Omental fat pad (tissue), 4 donors: ENCODE measurements around the gene TCF7L2. TPM values are rescaled to one million over a fixed set of nuclear protein-coding genes. Genes with fewer than 3 reads are reported as not detected.

Source experiments
- ATAC-seq: fragments of 150-250 bp; one replicate; pipeline ENCODE4 v1.9.1; 2016; ENCODE audit warnings: mild to moderate bottlenecking, moderate library complexity; ENCODE audit not compliant: low FRiP score
- DNase-seq: peaks from one replicate; pipeline ENCODE4 v3.0.0-alpha.2; 2019; ENCODE audit warnings: low spot score
- CTCF ChIP-seq, 3 donors: fragments of 450-650 bp; IDR thresholded peaks; one replicate each; pipeline ENCODE4 v1.5.1; 2016 to 2017; ENCODE audit warnings: antibody characterized with exemption in 3 of 3, mild to moderate bottlenecking in 3 of 3, moderate library complexity in 2 of 3
- total RNA-seq, 4 donors: library from RNA; depleted of rRNA; stranded (reverse); fragments of >200 nt; gene quantifications; one replicate each; pipeline ENCODE4 v1.1.0, GENCODE V29; 2016

The TCF7L2 gene
- total RNA-seq, 4 donors from 2014 or later: 22.5 to 30.6 (median 28.5) TPM

GRCh38 chr10:113027230-113027573, 77.2 kb downstream of the TCF7L2 start:
- ATAC-seq: no peak
- DNase-seq: no peak
- TF ChIP-seq CTCF (IDR thresholded peaks at IDR 0.05): no peak

- no peak for DNase-seq
- no peak for ATAC-seq
- TF ChIP-seq CTCF (IDR thresholded peaks at IDR 0.05): no peak
These were observed 77.8 kb downstream of the TCF7L2 start for GRCh38 chr10:113027574-113028455.

- DNase-seq (no peak), ATAC-seq (no peak)
- TF ChIP-seq CTCF (IDR thresholded peaks at IDR 0.05): no peak
These were observed 78.7 kb downstream of the TCF7L2 start for GRCh38 chr10:113028456-113029440.

GRCh38 chr10:113030453-113030852, 80.4 kb downstream of the TCF7L2 start:
- ATAC-seq (no peak), DNase-seq (no peak)
- TF ChIP-seq CTCF (IDR thresholded peaks at IDR 0.05): no peak

DNA sequence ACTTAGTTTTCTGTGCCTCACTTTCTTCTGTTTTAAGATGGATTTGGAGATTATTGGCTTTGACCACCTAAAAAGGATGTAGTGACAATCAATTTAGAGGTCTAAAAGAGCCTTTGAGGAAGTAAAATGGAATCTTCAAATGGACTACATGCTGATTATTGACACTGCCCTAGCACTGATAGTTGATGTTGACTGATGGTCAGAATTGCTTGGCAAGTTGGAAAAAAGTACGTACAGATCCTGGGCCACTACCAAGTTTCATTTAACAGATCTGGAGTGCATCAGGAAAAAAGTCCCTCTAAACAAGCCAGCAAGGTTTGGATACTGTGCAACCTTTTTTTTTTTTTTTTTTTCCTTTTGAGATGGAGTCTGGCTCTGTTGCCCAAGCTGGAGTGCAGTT, 81.1 kb downstream of the TCF7L2 start:
- TF ChIP-seq CTCF (IDR thresholded peaks at IDR 0.05): no peak
- ATAC-seq: no peak
- DNase-seq: no peak

DNA sequence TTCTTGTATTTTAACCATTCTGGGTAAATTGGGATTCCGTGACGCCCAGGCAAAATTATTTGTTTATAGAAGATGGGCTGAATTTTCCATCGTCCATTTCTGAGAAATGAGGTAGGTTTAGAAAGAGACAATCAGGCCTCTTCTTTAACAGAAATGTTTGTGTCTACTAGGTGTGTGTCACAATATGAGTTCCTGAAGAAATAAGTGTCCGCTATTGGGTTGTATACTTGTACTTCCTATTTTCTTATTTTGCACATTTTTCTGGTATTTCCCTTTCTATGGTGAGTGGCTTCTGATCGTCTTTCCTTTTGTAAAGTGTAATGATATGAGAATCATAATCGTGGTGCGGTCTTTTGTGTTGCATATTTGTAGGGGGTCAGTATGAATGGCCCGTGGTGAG, 83.9 kb downstream of the TCF7L2 start:
- ATAC-seq (no peak), DNase-seq (no peak)
- TF ChIP-seq CTCF (IDR thresholded peaks at IDR 0.05): no peak
